H9 (cell line): Measurements from ENCODE around the gene OGDH. TPM values are rescaled to one million over a fixed set of nuclear protein-coding genes. Genes with fewer than 3 reads are reported as not detected.

Experiments used
- DNase-seq: peaks from one replicate; pipeline ENCODE4 v3.0.0-alpha.2; 2017
- H2AFZ ChIP-seq: one replicate; pipeline ENCODE4 v1.6.1; 2013; ENCODE audit warnings: mild to moderate bottlenecking, low read length, control low read depth, moderate library complexity
- H2AK5ac ChIP-seq: 2 replicates; pipeline ENCODE4 v1.6.1; 2013; ENCODE audit warnings: low read length, control low read depth, mixed read lengths; ENCODE audit not compliant: insufficient read length
- H2BK120ac ChIP-seq: one replicate; pipeline ENCODE4 v1.6.1; 2013; ENCODE audit warnings: low read depth, mild to moderate bottlenecking, low read length, control low read depth, inconsistent platforms; ENCODE audit not compliant: poor library complexity, severe bottlenecking
- H2BK12ac ChIP-seq: 2 replicates; pipeline ENCODE4 v1.6.1; 2013; ENCODE audit warnings: low read length, control low read depth, mixed read lengths, low read depth; ENCODE audit not compliant: insufficient read length
- H2BK15ac ChIP-seq: 2 replicates; pipeline ENCODE4 v1.6.1; 2013; ENCODE audit warnings: low read depth, low read length, control low read depth
- H2BK20ac ChIP-seq: one replicate; pipeline ENCODE4 v1.6.1; 2013; ENCODE audit warnings: low read depth, mild to moderate bottlenecking, low read length, control low read depth, inconsistent platforms; ENCODE audit not compliant: poor library complexity, severe bottlenecking
- H2BK5ac ChIP-seq: 2 replicates; pipeline ENCODE4 v1.6.1; 2013; ENCODE audit warnings: low read length, control low read depth, mixed read lengths; ENCODE audit not compliant: insufficient read length
- H3K14ac ChIP-seq: 2 replicates; pipeline ENCODE4 v1.6.1; 2013; ENCODE audit warnings: low read length, control low read depth; ENCODE audit not compliant: insufficient read depth
- H3K18ac ChIP-seq: 2 replicates; pipeline ENCODE4 v1.6.1; 2013; ENCODE audit warnings: low read depth, mild to moderate bottlenecking, mixed read lengths, low read length, control low read depth; ENCODE audit not compliant: insufficient read length
- H3K23ac ChIP-seq: 2 replicates; pipeline ENCODE4 v1.6.1; 2013; ENCODE audit warnings: low read length, control low read depth, mixed read lengths, low read depth; ENCODE audit not compliant: insufficient read length
- H3K23me2 ChIP-seq: 2 replicates; pipeline ENCODE4 v1.6.1; 2013; ENCODE audit warnings: low read depth, mild to moderate bottlenecking, mixed read lengths, low read length, control low read depth; ENCODE audit not compliant: insufficient read length, poor library complexity, severe bottlenecking
- H3K27ac ChIP-seq: 2 replicates; pipeline ENCODE4 v1.5.1; 2013; ENCODE audit warnings: low read length, control low read depth, mixed read lengths, low read depth; ENCODE audit not compliant: insufficient read length
- H3K27me3 ChIP-seq: 2 replicates; pipeline ENCODE4 v1.6.1; 2013; ENCODE audit warnings: low read length, control low read depth, inconsistent platforms; ENCODE audit not compliant: insufficient read depth
- H3K4ac ChIP-seq: 2 replicates; pipeline ENCODE4 v1.6.1; 2013; ENCODE audit warnings: low read depth, mild to moderate bottlenecking, control low read depth, inconsistent platforms, low read length, moderate library complexity
- H3K4me1 ChIP-seq: 2 replicates; pipeline ENCODE4 v1.6.1; 2013; ENCODE audit warnings: low read length, control low read depth, inconsistent platforms; ENCODE audit not compliant: insufficient read depth
- H3K4me2 ChIP-seq: 2 replicates; pipeline ENCODE4 v1.6.1; 2013; ENCODE audit warnings: low read length, control low read depth, mixed read lengths; ENCODE audit not compliant: insufficient read length, insufficient read depth
- H3K56ac ChIP-seq: 2 replicates; pipeline ENCODE4 v1.6.1; 2013; ENCODE audit warnings: low read depth, mild to moderate bottlenecking, mixed read lengths, low read length, control low read depth; ENCODE audit not compliant: insufficient read length
- H3K79me1 ChIP-seq: 2 replicates; pipeline ENCODE4 v1.6.1; 2013; ENCODE audit warnings: low read depth, mild to moderate bottlenecking, moderate library complexity, low read length, control low read depth, inconsistent platforms; ENCODE audit not compliant: insufficient read depth, poor library complexity, severe bottlenecking
- H3K79me2 ChIP-seq: 2 replicates; pipeline ENCODE4 v1.6.1; 2013; ENCODE audit warnings: low read length, control low read depth, inconsistent platforms; ENCODE audit not compliant: insufficient read depth
- H3K9ac ChIP-seq: 2 replicates; pipeline ENCODE4 v1.6.1; 2013; ENCODE audit warnings: low read length, control low read depth, mixed read lengths; ENCODE audit not compliant: insufficient read length; ENCODE audit errors: extremely low read depth
- H3K9me3 ChIP-seq: one replicate; pipeline ENCODE4 v1.6.1; 2013; ENCODE audit warnings: low read depth, low read length, inconsistent platforms; ENCODE audit not compliant: control insufficient read depth
- H3T11ph ChIP-seq: one replicate; pipeline ENCODE4 v1.6.1; 2013; ENCODE audit warnings: mild to moderate bottlenecking, low read length, control low read depth, inconsistent platforms
- H4K20me1 ChIP-seq: one replicate; pipeline ENCODE4 v1.6.1; 2013; ENCODE audit not compliant: control insufficient read depth, insufficient read length, insufficient read depth
- H4K5ac ChIP-seq: 2 replicates; pipeline ENCODE4 v1.6.1; 2013; ENCODE audit warnings: low read depth, mild to moderate bottlenecking, mixed read lengths, low read length, control low read depth; ENCODE audit not compliant: insufficient read length
- H4K8ac ChIP-seq: replicated peaks from 2 replicates; pipeline ENCODE4 v1.6.1; 2013; ENCODE audit warnings: low read length, control low read depth, mixed read lengths, low read depth; ENCODE audit not compliant: insufficient read length
- H4K91ac ChIP-seq: 2 replicates; pipeline ENCODE4 v1.6.1; 2013; ENCODE audit warnings: low read depth, mild to moderate bottlenecking, moderate library complexity, mixed read lengths, low read length, control low read depth; ENCODE audit not compliant: insufficient read length
- H3K27ac Mint-ChIP-seq, 3 experiments: 2 replicates in 2 of 3; 3 replicates in 1 of 3; pipeline ENCODE4 v1.8.0; 2020 to 2021; ENCODE audit warnings: mixed read lengths in 3 of 3, mild to moderate bottlenecking in 1 of 3, moderate library complexity in 1 of 3
- H3K27me3 Mint-ChIP-seq: 2 replicates; pipeline ENCODE4 v1.8.0; 2021; ENCODE audit warnings: low read depth, mild to moderate bottlenecking, moderate library complexity, mixed read lengths
- H3K36me3 Mint-ChIP-seq, 3 experiments: 2 replicates in 2 of 3; 3 replicates in 1 of 3; pipeline ENCODE4 v1.8.0; 2020 to 2021; ENCODE audit warnings: low read depth in 3 of 3, mixed read lengths in 3 of 3; ENCODE audit not compliant: insufficient read depth in 1 of 3
- H3K4me1 Mint-ChIP-seq, 2 experiments: 2 replicates each; pipeline ENCODE4 v1.8.0; 2020; ENCODE audit warnings: mixed read lengths in 2 of 2
- H3K4me3 Mint-ChIP-seq, 2 experiments: 2 replicates in 1 of 2; 3 replicates in 1 of 2; pipeline ENCODE4 v1.8.0; 2020 to 2021; ENCODE audit warnings: mild to moderate bottlenecking in 2 of 2, mixed read lengths in 2 of 2, moderate library complexity in 1 of 2
- H3K9me3 Mint-ChIP-seq, 2 experiments: 2 replicates in 1 of 2; 3 replicates in 1 of 2; pipeline ENCODE4 v1.8.0; 2020; ENCODE audit warnings: mild to moderate bottlenecking in 2 of 2, mixed read lengths in 2 of 2, moderate library complexity in 1 of 2
- CTCF ChIP-seq: fragments of 200-600 bp; sonication (generic); conservative IDR thresholded peaks from 3 replicates; pipeline ENCODE4 v1.8.0; 2021; ENCODE audit warnings: antibody characterized with exemption, mild to moderate bottlenecking
- WGBS: extraction: QIAGEN DNeasy Blood & Tissue Kit; methylation state at CpG from one replicate; pipeline ENCODE4 v1.1.7; 2013; ENCODE audit warnings: missing lambda C conversion rate, low lambda C conversion rate, mixed read lengths; ENCODE audit not compliant: insufficient read length; ENCODE audit errors: extremely low coverage; 5-methylcytosine and 5-hydroxymethylcytosine counted together
- total RNA-seq: library from RNA; stranded (reverse); gene quantifications from 2 replicates; pipeline ENCODE4 v1.2.1, GENCODE V29; 2021

The OGDH gene
- total RNA-seq, 1 experiment from 2014 or later: 77.3 TPM

- Histone ChIP-seq H4K20me1 (no peaks in the 10 kb centered on the region), H3K23me2 (peaks cover 3% of the 10 kb centered on the region), H2BK20ac (no peak overlapping the region), H2BK12ac (no peak overlapping the region), H3K4me1 (no peaks in the 10 kb centered on the region), H3K4me2 (no peak overlapping the region), H3T11ph (no peak overlapping the region), H3K14ac (no peak overlapping the region), H3K4ac (no peak overlapping the region), H3K23ac (no peak overlapping the region), H2AK5ac (no peak overlapping the region), H2BK120ac (no peak overlapping the region), H3K18ac (no peak overlapping the region), H3K9me3 (no peaks in the 10 kb centered on the region), H3K9ac (no peak overlapping the region), H3K79me2 (no peaks in the 10 kb centered on the region), H2AFZ (no peak overlapping the region), H2BK15ac (no peak overlapping the region), H3K56ac (no peak overlapping the region), H4K91ac (no peak overlapping the region), H4K5ac (no peak overlapping the region), H3K79me1 (no peaks in the 10 kb centered on the region), H2BK5ac (no peak overlapping the region), H3K27ac (no peak overlapping the region), H4K8ac (no peak overlapping the region), H3K27me3 (no peaks in the 10 kb centered on the region)
- DNase-seq: no peak
- no peak overlapping the region for H3K4me3 Mint-ChIP-seq
- no CpG with 5 or more reads among the region's 5 CpGs for WGBS
- peaks cover 4 to 7% of the 10 kb centered on the region in 2 experiments; a peak in 3 of 4 replicates for H3K4me1 Mint-ChIP-seq
- no peak overlapping the region; a peak in 1 of 7 replicates for H3K27ac Mint-ChIP-seq
- no peaks in the 10 kb centered on the region for H3K27me3 Mint-ChIP-seq
- no peaks in the 10 kb centered on the region; a peak in 1 of 5 replicates for H3K9me3 Mint-ChIP-seq
- TF ChIP-seq CTCF: no peak
- peaks cover 62 to 82% (median 69%) of the 10 kb centered on the region in 3 experiments for H3K36me3 Mint-ChIP-seq
Observed at GRCh38 chr7:44566680-44567079, 39.7 kb upstream of the OGDH start.
